Stimulated activated CD8-positive, alpha-beta memory T cell treated with anti-CD3 and anti-CD28 coated beads, Interleukin-12 subunit alpha, Interleukin-12 subunit beta, amount 100 ng/mL, for 1 hour (primary cell): ENCODE measurements around the gene AAGAB.
"Not testable (repeated sequence)": the region's sequence is repeated elsewhere in the genome, so short reads cannot be mapped to it uniquely, and the experiment has no call there.

Experiments used
- DNase-seq: peaks from one replicate; pipeline ENCODE4 v3.0.0-alpha.2; 2020; ENCODE audit warnings: low read depth

The AAGAB gene

GRCh38 chr15:67254238-67255175 lies at the start of gene AAGAB, which contains the start of gene IQCH:
TSS of gene AAGAB (minus strand) at chr15:67254661. CDS start at chr15:67254631, 30 bp downstream.
TSS of gene IQCH (plus strand) at chr15:67254786. CDS start at chr15:67254897, 111 bp downstream.
- peak; percentile 94 for DNase-seq

GRCh38 chr15:67303490-67304363 lies 49.3 kb upstream of the AAGAB start:
- no peak for DNase-seq

- DNase-seq: no peak
These were observed 46.0 kb upstream of the AAGAB start for GRCh38 chr15:67300266-67301025.

- DNase-seq: no peak
These were observed 42.2 kb upstream of the AAGAB start for GRCh38 chr15:67296684-67297083.

- no peak for DNase-seq
These were observed 41.7 kb upstream of the AAGAB start for GRCh38 chr15:67296188-67296587.

GRCh38 chr15:67290319-67290718 lies 35.9 kb upstream of the AAGAB start:
- DNase-seq: no peak

- DNase-seq: not testable (repeated sequence)
These were observed 31.9 kb upstream of the AAGAB start for GRCh38 chr15:67286400-67286799.

- DNase-seq: not testable (repeated sequence)
These were observed 31.2 kb upstream of the AAGAB start for GRCh38 chr15:67285625-67286024.

GRCh38 chr15:67281714-67282113 lies 27.3 kb upstream of the AAGAB start:
- no peak for DNase-seq

GRCh38 chr15:67280217-67280616 lies 25.8 kb upstream of the AAGAB start:
- no peak for DNase-seq

- no peak for DNase-seq
These were observed 22.2 kb upstream of the AAGAB start for GRCh38 chr15:67276666-67277065.

- no peak for DNase-seq
These were observed 19.8 kb upstream of the AAGAB start for GRCh38 chr15:67274236-67274635.

- no peak for DNase-seq
These were observed 13.8 kb upstream of the AAGAB start for GRCh38 chr15:67267951-67268941.

GRCh38 chr15:67267440-67267839 lies 13.0 kb upstream of the AAGAB start:
- DNase-seq: no peak

GRCh38 chr15:67266870-67267269 lies 12.4 kb upstream of the AAGAB start:
- no peak for DNase-seq

- no peak for DNase-seq
These were observed 5.3 kb upstream of the AAGAB start for GRCh38 chr15:67259806-67260205.

- DNase-seq: no peak
These were observed 4.9 kb upstream of the AAGAB start for GRCh38 chr15:67259379-67259778.

- DNase-seq: not testable (repeated sequence)
These were observed 4.0 kb upstream of the AAGAB start for GRCh38 chr15:67258412-67258811.

GRCh38 chr15:67256051-67256450 lies 1.6 kb upstream of the AAGAB start:
- DNase-seq: no peak

- no peak for DNase-seq
These were observed 768 bp downstream of the AAGAB start for GRCh38 chr15:67253549-67254237.
